Measurements from ENCODE around the gene SLC25A18.

DNA sequence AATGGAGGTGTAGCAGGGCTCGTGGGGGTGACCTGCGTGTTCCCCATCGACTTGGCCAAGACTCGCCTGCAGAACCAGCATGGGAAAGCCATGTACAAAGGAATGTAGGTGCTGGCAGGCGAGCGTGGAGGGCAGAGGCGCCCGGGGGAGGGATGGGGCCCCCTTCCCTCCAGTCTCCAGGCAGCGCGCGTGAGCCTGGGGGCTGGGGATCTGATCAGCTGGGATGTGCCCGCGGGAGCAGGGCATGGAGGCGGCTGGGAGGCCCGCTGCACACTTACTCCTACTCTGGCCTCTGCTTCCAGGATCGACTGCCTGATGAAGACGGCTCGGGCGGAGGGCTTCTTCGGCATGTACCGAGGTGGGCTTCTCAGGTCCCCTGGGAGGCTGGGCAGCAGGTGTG is 17.8 kb downstream of the SLC25A18 start:
- TF ChIP-seq YY1 (IDR thresholded peaks at IDR 0.05; ENCODE audit: insufficient read depth, insufficient read length) = no peak
- no peak for TF ChIP-seq ZNF274 (IDR thresholded peaks at IDR 0.05; ENCODE audit: low read depth, low read length)

Data from NT2/D1 (cell line).